Measurements from ENCODE around the gene PLA2R1. TPM values are rescaled to one million over a fixed set of nuclear protein-coding genes. Genes with fewer than 3 reads are reported as not detected.

The PLA2R1 gene
- polyA plus RNA-seq, 2 of the 4 experiments (the other 2 are of a cell fraction), result 3.3 to 6.8 TPM

- H3K4me2 ChIP-seq, result no peak overlapping the region
- FAIRE-seq, result no peak
- no peak for DNase-seq (ENCODE audit: low read depth in 1 of 2, low spot score in 1 of 2)
Observed at GRCh38 chr2:159907909-159908308, 154.5 kb downstream of the PLA2R1 start.

GRCh38 chr2:159905926-159906714 is 156.3 kb downstream of the PLA2R1 start:
- DNase-seq (ENCODE audit: low read depth in 1 of 2, low spot score in 1 of 2), result no peak
- no peak for ATAC-seq
- no peak for TF ChIP-seq KDM5A (IDR thresholded peaks at IDR 0.05)
- no peak for TF ChIP-seq GATA3 (IDR thresholded peaks at IDR 0.05; ENCODE audit: borderline replicate concordance)
- no peak for TF ChIP-seq ELK1 (IDR thresholded peaks at IDR 0.05; ENCODE audit: low read depth, low read length)
- no peak for TF ChIP-seq TP53 (CRISPR knock-in tag; IDR thresholded peaks at IDR 0.05)
- no peak for TF ChIP-seq RNF2 (IDR thresholded peaks at IDR 0.05; ENCODE audit: borderline replicate concordance, low read depth)
- TF ChIP-seq HOXA7 (CRISPR knock-in tag; IDR thresholded peaks at IDR 0.05), result no peak
- TF ChIP-seq CHD4 (IDR thresholded peaks at IDR 0.05; ENCODE audit: borderline replicate concordance), result no peak
- TF ChIP-seq NFE2L2 (conservative IDR thresholded peaks at IDR 0.05; ENCODE audit: low read length), result no peak
- TF ChIP-seq HDAC2 (IDR thresholded peaks at IDR 0.05), result no peak
- TF ChIP-seq HOXB13 (CRISPR knock-in tag; IDR thresholded peaks at IDR 0.05; ENCODE audit: low read depth), result no peak
- no peak for TF ChIP-seq NR3C1 (IDR thresholded peaks at IDR 0.05)
- no peak for TF ChIP-seq EHMT2 (IDR thresholded peaks at IDR 0.05; ENCODE audit: low read depth)
- TF ChIP-seq E2F6 (IDR thresholded peaks at IDR 0.05; ENCODE audit: borderline replicate concordance, low read depth), result no peak
- TF ChIP-seq HOXB5 (CRISPR knock-in tag; IDR thresholded peaks at IDR 0.05), result no peak
- TF ChIP-seq SMC3 (IDR thresholded peaks at IDR 0.05), result no peak
- no peak for TF ChIP-seq KDM1A (IDR thresholded peaks at IDR 0.05; ENCODE audit: low read depth)
- no peak for TF ChIP-seq BHLHE40 (IDR thresholded peaks at IDR 0.05; ENCODE audit: low read depth, low read length)
- TF ChIP-seq HEYL (CRISPR knock-in tag; IDR thresholded peaks at IDR 0.05), result no peak
- H3K4me3 ChIP-seq, result no peak overlapping the region
- ChIA-PET CTCF (interaction anchor here (1.2 to 1.4 kb wide), 2 partner anchors 13 to 16 kb away, joined by 4 to 5 read pairs; no protein-coding TSS in a partner anchor), POLR2A (no interaction called here)
- peaks cover 5% of the 10 kb centered on the region; the same call in 2 of the 3 replicates for H3K4me1 ChIP-seq
- WGBS (ENCODE audit: missing lambda C conversion rate), result 66% methylated on average over 7 of the region's 7 CpGs
- H3K4me2 ChIP-seq, result no peak overlapping the region
- H3K27ac ChIP-seq, result no peak overlapping the region
- FAIRE-seq, result no peak
- no peaks in the 10 kb centered on the region for H3K9me3 ChIP-seq

More at GRCh38 chr2:159907909-159908308, 154.5 kb downstream of the PLA2R1 start:
- no peak for TF ChIP-seq HOXA7 (CRISPR knock-in tag; IDR thresholded peaks at IDR 0.05)
- no peak for TF ChIP-seq SMC3 (IDR thresholded peaks at IDR 0.05)
- TF ChIP-seq TFCP2L1 (CRISPR knock-in tag; IDR thresholded peaks at IDR 0.05), result no peak
- TF ChIP-seq CBX8 (IDR thresholded peaks at IDR 0.05), result no peak
- TF ChIP-seq E2F6 (IDR thresholded peaks at IDR 0.05; ENCODE audit: borderline replicate concordance, low read depth), result no peak
- no peak for TF ChIP-seq HOXB13 (CRISPR knock-in tag; IDR thresholded peaks at IDR 0.05; ENCODE audit: low read depth)
- TF ChIP-seq ESRRA (IDR thresholded peaks at IDR 0.05; ENCODE audit: borderline replicate concordance, low read length), result no peak
- TF ChIP-seq USF2 (IDR thresholded peaks at IDR 0.05), result no peak
- no peak for TF ChIP-seq NFE2L2 (conservative IDR thresholded peaks at IDR 0.05; ENCODE audit: low read length)
- TF ChIP-seq EHMT2 (IDR thresholded peaks at IDR 0.05; ENCODE audit: low read depth), result no peak
- TF ChIP-seq PHF8 (IDR thresholded peaks at IDR 0.05; ENCODE audit: borderline replicate concordance, low read depth), result no peak
- TF ChIP-seq JUN (IDR thresholded peaks at IDR 0.05), result no peak
- TF ChIP-seq BCL3 (IDR thresholded peaks at IDR 0.05), result no peak
- no peak for TF ChIP-seq KDM1A (IDR thresholded peaks at IDR 0.05; ENCODE audit: low read depth)
- no peak for TF ChIP-seq ZFP36 (IDR thresholded peaks at IDR 0.05; ENCODE audit: borderline replicate concordance, partially characterized antibody)
- no peak for TF ChIP-seq RFX5 (IDR thresholded peaks at IDR 0.05)
- TF ChIP-seq NR3C1 (IDR thresholded peaks at IDR 0.05), result no peak
- ATAC-seq, result no peak
- ChIA-PET POLR2A (no interaction called here), CTCF (interaction anchor here (1.0 to 2.0 kb wide), 2 partner anchors 11 to 14 kb away, joined by 3 to 5 read pairs; no protein-coding TSS in a partner anchor)
- no peak overlapping the region for H3K27ac ChIP-seq
- H3K4me1 ChIP-seq, result peaks cover 5% of the 10 kb centered on the region; the same call in 2 of the 3 replicates
- H3K4me3 ChIP-seq, result no peak overlapping the region
- WGBS (ENCODE audit: missing lambda C conversion rate), result 14% methylated on average over 1 of the region's 1 CpG
- H3K9me3 ChIP-seq, result no peaks in the 10 kb centered on the region

Measured in A549 (cell line).